Left kidney (tissue), 2 donors: Measurements from ENCODE around the gene CMTM5. TPM values are rescaled to one million over a fixed set of nuclear protein-coding genes. Genes with fewer than 3 reads are reported as not detected.
"Not testable (repeated sequence)": the region's sequence is repeated elsewhere in the genome, so short reads cannot be mapped to it uniquely, and the experiment has no call there.

ENCODE experiments used
- DNase-seq: peaks from one replicate; pipeline ENCODE4 v3.0.0-alpha.2; 2013
- polyA plus RNA-seq: library from polyadenylated mRNA; unstranded; fragments of 120-200 nt; gene quantifications from one replicate; pipeline ENCODE4 v1.2.1, GENCODE V29; 2013; ENCODE audit not compliant: insufficient read length

Gene CMTM5
- polyA plus RNA-seq, 1 donor = 1.0 TPM

DNA sequence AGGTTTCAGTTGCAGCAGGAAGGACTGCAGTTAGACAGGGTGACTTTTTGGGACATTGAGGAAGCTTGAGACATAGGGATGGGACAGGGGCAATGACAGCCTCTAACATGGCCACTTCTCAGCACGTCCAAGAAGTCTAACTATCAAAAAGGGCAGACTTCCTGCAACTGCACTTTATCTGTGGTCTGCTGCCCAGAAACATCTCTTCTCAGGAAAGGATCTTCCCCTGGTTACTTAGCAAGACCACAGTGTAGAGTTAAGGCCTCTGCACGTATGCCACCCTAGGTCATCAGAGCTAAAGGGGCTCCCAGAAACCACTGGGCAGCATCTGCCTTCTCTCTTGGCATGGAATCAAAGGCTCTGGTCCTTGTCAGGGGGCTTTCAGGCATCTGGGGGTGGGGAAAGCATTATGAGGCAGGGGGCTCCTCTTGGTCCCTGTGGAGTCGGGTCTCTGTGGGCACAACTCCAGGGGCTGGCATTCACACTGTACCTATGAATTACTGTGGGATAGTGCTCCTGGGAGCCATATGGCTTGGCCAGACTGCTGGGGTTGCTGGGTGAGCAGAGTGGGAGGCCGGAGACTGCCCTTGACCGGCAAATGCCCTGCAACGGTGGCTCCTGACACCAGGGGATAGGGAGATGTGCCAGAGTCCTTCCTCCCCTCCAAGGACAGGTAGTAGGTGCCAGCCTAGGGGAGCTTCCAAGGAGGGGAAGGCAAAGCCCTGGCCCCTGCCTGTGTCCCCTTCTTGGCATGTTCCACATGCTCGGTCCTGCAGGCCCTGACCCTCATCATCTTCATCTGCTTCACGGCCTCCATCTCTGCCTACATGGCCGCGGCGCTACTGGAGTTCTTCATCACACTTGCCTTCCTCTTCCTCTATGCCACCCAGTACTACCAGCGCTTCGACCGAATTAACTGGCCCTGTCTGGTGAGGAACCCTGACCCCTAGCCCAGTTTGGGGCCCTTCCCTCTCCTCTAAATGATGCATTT, 1.0 kb downstream of the CMTM5 start:
- no peak for DNase-seq

DNA sequence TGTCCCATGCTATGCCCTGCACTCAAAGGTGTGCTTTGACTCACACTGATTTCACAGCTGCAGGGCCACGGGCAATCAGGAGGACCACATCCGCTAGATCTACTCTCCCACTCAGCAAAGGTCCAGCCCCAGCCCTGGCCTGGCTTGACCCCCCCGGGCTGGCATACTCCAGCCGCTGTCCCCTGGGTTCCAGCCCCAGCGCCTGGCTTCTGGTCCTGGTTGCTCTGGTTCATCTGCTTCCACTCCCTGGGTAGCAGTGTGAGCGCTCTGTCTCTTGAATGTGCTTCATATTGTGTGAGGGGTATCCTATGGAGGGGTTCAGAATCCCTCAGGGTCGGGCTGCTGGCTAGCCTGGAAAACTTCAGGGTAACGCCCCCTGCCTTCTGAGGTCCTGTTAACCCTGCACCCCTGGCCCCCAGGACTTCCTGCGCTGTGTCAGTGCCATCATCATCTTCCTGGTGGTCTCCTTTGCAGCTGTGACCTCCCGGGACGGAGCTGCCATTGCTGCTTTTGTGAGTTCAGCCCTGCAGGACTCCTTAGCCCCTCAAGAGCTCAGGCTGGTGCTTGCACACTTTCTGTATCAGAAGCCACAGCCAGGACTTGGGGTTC, 1.9 kb downstream of the CMTM5 start:
- DNase-seq = no peak

DNA sequence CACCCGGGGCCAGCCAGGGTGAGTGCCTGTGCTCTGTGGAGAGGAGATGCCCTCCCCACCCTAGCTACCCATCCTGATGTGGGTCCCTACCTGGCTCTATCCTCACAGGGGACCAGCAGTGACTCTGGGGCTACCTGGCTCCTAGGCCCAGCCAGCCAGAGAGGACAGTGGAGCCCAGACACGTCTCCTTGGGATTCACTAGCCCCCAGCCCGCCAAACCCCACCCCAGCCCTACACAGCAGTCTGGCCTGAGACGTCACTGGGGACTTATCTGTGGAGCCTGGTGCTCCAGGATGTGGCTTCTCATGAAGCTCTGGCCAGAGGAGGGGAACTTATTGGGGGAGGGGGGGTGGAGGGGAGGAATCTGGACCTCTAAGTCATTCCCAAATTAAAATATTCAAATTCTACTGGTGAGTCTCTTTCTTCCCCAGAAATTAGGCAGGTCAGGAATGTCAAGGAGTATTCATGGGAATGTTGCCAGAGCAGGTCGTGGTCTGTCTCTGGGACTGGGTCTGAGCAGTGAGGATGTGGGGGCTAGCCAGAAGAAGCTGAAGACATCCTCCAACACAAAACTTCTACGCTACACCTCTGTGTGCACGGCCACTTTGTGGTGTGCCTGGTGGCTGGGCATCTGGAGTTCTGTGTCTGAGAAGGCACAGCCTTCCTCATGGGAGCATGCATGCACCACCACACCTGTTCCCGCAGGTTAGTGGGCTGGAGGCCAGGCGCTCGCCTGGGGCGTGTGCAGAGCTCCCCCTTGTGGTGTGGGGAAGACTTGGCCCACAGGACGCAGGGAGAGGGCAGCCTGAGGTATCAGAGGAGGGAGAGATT, 2.7 kb downstream of the CMTM5 start:
- peak; percentile 13 for DNase-seq

DNA sequence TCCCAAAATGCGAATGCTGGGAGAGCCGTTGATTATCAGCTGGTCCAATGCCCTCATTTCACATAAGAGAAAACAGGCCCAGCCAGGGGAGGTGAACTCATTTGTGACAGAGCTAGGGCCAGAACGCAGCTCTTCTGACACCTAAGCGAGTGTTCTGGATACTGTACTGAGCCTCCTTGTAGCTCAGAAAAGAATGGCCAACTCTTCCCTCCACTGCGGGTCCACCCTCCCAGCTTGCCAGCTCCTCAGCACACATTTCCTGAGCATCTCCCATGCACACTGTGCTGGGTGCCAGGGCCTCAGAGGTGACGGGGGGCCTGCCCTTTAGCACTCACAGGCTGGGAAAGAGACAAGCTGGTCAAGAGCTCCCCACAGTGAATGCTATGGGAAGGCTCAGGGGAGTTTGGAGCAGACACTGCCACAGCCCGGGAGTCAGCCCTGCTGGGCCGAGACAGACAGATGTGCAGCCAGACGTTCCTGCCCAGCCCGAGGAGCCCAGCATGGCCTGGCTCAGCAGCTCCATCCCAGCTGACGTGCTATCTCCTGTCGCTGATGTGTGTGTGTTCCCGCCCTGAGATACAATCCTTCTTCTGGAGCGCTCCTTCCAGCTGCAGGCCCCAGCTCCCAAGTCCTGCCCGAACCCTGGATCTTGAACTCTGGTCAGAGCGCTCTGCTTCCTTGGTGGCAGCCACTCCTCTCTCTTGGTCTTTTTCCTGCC, 3.5 kb downstream of the CMTM5 start:
- no peak for DNase-seq

DNA sequence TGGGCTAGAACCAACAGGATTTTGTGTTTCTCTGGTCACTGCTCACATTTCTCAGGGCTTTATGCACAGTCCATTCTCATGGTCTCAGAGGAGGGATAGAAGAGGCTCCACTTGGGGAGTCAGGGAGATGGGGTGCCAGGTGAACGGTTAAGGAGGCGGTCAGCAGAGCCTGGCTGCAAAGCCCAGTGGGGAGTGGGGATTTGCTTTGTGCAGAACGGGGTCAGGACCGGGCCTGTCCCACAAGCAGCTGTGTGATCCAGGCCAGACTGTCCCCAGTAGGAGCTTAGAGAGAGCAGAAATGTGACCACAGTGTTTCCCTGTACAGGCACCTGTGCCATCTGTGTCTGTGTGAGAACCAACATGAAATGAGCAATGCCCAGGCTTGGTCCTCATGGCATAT, 4.1 kb downstream of the CMTM5 start:
- no peak for DNase-seq

DNA sequence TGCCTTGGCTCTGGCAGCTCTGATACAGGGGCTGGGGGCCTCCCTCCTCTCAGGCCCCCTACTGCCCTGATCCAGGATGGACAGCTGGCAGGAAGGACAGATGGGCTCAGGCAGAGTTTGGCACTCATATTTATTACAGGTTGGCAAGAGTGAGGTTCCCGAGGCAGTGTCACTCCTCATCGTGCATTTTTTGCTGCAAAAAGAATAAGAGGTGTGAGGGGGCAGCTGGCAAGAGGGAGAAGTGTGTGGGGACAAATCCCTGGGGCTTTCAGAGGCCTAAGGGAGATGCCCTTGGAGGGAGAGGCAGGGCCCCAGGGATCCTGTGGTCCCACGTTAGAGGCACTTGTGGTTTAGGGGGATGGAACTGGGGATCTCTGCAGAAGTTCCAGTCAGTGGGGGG, 5.0 kb downstream of the CMTM5 start:
- DNase-seq = no peak

DNA sequence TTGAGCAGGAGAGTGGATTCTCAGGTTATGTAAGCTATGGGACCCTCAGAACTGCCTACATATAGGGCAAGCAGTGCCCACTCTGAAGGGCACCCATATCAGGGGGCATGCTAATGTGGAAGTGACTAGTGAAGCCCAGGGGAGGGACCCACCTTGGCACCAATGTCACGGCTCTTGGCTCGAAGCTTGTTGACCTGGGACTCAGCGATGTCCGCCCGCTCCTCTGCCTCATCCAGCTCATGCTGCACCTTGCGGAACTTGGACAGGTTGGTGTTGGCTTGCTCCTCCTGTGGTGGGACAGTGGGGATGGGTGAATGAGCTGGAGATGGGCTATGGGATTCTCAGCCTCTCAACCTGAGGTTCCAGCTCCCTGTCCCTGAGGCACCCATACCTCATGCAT, 5.4 kb downstream of the CMTM5 start:
- no peak for DNase-seq

DNA sequence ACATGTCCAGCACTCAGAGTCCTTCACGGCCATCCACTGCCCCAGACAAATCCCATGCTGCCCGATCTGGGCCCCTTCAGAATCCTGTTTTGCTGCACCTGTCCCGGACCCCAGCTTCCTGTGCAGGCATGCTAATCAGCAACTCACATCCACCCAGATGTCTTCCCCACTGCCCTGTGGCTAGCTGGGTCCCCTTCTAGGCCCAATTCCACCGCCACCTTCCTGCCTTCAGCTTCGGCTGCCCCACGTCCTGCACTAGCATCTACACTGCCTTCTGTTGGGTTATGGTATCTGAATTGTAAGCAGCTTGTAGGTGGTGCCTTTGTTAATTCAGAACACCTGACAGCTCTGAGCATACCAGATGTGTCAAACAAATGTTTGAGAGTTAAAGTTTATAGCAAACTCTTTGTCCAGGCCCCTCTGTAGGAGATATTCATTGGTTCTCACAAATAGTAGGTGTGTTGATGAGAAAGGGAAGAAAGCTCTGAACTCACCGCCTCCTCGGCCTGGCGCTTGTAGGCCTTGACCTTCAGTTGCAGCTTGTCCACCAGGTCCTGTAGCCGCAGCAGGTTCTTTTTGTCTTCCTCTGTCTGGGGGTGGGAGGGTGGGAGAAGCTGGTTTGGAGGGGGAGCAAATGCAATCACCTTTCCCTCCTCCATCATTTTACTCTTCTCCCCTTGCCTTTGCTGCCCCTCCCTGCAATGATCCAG, 6.0 kb downstream of the CMTM5 start:
- no peak for DNase-seq

DNA sequence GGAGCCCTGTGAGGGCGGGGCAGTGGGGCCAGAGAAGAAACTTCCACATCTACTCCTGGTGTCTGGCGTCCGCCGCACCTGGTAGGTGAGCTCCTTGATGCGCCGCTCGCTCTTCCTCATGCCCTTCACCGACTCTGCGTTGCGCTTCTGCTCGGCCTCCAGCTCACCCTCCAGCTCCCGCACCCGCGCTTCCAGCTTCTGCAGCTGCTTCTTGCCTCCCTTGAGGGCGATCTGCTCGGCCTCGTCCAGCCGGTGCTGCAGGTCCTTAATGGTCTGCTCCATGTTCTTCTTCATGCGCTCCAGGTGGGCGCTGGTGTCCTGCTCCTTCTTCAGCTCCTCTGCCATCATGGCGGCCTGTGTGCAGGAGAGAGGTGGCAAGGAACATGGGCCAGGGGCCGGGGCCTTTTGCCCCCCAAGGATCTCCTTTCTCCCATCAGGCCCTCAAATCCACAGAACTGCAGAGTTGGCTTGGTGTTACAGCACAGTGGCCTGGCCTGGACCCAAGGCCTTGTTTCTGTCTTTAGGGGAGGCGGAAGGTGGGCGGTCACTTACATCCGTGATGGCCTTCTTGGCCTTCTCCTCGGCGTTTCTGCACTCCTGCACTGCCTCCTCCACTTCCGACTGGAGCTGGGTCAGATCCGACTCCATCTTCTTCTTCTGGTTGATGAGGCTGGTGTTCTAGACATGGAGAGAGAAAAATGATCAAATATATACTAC, 7.7 kb downstream of the CMTM5 start:
- no peak for DNase-seq

DNA sequence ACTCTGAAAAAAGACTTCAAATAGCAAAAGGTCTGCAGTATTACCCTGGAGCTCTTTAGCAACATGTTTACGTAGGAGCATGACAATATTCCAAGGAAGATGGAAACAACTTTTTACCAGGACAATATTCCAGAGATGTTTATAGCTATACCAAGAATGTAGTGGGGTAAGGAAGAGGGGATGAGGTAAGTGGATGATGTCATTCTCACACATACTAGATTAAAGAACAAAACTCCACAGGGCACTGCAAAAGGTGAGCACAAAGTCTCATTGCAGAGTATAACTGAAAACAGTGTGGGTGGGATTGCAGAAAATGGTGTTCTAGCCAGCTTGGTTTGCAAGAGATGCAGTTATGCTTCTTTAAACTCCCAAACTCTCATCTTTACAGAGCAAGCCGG, 8.4 kb downstream of the CMTM5 start:
- DNase-seq = no peak

DNA sequence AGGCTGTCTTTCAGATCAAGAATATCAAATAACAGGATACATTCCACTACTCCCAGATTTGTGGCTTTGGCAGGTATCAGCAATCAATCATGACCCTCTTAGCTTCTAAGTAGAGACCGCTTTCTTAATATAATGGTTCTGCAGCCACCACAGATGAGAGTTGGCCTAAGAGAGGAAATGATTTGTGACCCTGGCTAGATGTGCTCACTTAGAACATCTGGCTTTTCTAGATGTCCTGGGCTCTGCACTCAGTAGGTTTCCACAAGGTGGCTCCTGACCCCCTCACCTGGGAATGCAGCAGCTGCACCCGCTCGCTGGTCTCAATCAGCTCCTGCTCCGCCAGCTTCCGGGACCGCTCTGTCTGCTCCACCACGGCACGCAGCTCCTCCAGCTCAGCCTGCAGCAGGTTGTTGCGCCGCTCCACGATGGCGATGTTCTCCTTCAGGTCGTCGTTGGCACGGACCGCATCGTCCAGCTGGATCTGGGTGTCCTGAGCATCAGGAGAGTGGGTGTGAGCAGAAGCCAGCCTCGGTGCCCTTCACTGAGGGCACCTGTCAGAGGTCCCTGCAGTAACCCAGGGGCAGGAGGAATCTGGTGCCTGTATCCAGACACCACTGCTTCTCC, 8.9 kb downstream of the CMTM5 start:
- peak; percentile 33 for DNase-seq

DNA sequence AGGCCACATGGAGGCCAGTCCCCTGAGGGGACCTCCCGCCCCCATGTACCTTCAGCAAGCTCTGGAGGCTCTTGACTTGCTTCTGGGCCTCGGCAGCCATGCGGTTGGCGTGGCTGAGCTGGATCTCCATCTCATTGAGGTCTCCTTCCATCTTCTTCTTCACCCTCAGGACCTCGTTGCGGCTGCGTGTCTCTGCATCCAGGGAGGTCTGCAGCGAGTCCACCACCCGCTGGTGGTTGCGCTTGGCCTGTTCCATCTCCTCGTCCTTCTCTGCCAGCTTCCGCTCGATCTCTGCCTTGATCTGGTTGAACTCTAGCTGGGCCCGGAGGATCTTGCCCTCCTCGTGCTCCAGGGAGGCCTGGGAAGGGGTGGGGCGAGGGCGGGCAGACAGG, 9.4 kb downstream of the CMTM5 start:
- DNase-seq = not testable (repeated sequence)

DNA sequence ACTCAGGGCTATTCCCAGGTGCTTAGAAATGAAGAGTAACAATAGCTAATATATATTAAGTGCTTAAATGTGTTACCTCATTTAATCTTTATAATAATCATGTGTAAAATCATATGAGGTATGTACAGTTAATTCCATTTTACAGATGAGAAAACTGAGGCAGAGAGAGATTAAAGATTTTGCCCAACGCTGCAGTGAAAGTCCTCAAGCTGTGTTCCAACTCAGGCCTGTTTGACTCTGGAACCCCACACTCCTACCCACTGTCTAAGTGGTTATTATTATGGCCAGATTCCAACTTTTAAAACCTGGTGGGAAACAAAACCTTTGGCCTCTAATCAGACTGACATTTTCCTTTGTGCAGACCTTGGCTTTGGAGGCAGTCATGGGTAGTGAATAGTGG, 10.2 kb downstream of the CMTM5 start:
- DNase-seq = no peak

DNA sequence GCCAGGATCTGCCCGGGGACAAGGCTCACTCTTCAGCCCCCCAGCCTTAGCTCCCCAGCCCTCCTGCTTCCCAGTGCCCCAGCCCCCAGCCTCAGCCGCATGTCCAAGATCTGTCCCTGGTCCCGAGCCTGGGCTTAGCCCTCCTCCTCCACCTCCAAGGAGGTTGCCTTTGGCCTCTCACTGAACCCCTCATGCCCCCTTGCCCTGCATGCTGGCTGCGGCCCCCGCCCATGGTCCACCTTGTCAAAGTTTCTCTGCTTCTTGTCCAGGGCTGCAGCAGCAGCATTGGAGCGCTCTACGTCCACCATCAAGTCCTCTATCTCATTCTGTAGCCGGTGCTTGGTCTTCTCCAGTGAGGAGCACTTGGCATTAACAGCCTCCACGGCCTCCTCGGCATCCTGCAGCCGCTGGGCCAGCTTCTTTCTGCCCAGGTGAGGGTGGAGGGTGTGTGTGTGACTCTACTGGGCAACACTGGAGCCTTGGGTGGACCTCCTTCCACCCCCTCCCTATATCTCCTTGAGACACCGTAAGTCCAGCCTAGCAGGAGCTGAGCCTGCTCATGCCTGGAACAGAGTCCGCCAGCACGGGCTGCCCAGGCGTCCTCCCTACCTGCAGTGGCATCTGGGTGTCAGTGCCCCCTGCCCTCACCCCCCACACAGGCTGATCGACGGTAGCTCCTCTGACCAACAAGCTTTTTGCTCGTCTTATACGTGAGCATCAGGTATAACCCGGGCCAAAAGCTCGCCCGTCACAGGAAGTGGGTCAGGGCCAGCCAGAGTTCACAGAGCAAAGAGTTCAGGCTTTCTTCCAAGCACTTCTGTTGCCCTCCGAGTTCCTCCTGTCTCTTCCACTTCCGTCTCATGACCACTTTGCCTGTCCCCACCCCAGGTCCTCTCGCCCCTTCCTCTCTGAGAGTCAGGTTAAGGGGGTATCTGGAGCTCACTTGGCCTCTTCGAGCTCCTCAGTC, 11.4 kb downstream of the CMTM5 start:
- DNase-seq = no peak

DNA sequence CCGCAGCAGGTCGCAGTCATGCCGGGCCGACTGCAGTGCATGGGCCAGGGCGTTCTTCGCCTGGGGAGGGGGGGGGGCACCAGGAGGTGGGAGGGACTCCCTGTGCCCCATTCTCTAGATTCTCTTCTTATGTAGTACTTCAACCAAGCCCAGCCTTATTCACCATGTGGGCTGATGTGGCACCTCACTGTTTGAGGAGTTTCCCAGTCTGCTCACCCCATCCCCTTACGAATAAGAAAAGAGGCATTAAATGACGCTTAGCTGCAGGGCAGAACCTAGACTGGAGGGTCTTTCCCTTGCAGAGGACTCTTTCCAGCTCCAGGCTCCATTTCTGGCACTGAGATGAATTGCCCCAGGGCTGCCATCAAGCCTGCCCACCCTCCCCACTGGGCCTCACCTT, 12.2 kb downstream of the CMTM5 start:
- DNase-seq = no peak

DNA sequence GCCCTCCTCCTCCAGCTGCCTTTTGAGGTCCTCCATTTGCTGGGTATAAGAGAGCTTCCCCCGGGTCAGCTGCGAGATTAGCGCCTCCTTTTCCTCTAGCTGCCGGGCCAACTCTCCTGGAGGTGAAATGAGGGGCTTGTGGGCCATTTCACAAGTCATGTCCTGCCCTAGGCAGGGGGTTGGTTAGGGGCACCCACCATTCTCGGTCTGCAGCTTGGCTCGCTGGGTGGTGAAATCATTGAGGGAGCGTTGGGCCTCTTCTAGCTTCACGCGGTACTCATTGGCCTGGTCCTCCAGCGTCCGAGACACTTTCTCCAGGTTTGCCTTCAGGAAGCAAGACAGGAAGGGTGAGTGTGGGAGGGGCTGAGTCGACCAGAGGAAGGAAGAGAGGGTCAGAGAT, 12.6 kb downstream of the CMTM5 start:
- DNase-seq = no peak

DNA sequence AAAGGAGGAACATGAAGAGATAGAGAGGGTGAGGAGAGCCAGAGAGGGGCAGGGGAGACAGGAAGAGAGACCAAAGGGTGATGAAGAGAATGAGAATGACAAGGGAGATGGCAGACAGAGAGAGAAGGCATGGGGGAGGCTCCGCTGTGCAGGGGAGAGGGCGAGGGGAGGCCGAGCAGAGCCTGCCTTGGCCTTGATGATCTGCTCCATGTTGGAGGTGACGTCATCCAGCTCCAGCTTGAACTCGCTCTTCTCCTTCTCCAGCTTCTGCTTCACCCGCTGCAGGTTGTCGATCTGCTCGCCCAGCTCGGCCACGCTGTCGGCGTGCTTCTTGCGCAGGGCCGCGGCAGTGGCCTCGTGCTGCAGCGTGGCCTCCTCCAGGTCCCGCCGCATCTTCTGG, 13.0 kb downstream of the CMTM5 start:
- not testable (repeated sequence) for DNase-seq

DNA sequence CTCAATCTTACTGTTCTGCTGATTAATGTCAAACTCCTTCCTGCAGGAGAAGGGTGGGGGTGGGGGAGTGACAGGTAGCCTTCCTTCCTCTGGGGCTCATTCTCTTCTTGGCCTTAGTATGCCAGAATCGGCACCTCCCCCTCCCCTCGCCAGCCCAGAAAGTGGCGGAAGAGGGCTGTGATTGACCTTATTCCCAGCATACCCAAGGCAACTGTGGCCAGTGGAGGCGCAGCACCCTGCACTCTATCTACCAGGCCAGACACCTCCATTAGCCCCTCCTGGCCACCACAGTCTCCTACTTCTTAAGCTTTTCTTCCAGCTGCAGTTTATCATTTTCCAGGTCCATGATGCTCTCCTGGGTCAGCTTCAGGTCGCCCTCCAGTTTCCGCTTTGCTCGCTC, 15.8 kb downstream of the CMTM5 start:
- DNase-seq = no peak

DNA sequence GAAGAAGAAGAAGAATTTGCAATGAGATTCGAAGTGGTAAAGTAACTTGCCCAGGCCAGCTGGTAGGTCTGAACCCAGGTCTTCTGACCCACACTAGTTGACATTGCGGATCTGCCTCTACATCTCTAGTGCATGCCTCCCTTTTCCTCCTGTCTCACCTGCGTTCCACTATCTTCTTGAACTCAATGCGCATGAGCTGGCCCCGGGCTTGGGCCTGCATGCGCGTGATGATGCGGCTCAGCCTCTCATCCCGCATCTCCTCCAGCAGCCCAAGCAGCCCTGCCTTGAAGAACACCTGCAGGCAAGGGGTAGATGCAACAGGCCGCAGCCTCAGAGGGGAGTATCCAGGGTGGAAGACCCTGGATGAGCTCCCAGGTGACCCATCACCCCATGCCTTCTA, 19.3 kb downstream of the CMTM5 start:
- DNase-seq = no peak
